Panc1 (cell line): ENCODE measurements around the gene SLC5A6.

ENCODE experiments used
- CTCF ChIP-seq: fragments of 450-650 bp; IDR thresholded peaks from 2 replicates; pipeline ENCODE4 v1.5.1; 2017; ENCODE audit warnings: mild to moderate bottlenecking
- POLR2AphosphoS5 ChIP-seq: IDR thresholded peaks from 2 replicates; pipeline ENCODE4 v1.6.1; 2012; ENCODE audit warnings: mild to moderate bottlenecking, low read depth, low read length, moderate library complexity
- REST ChIP-seq, 2 experiments: IDR thresholded peaks; 2 replicates each; pipeline ENCODE4 v1.6.1; 2011 to 2012; ENCODE audit warnings: low read depth in 2 of 2, control low read depth in 1 of 2, low read length in 1 of 2, mild to moderate bottlenecking in 1 of 2, moderate library complexity in 1 of 2; ENCODE audit not compliant: insufficient read depth in 1 of 2
- SIN3A ChIP-seq: IDR thresholded peaks from 2 replicates; pipeline ENCODE4 v1.6.1; 2012; ENCODE audit warnings: low read depth, mild to moderate bottlenecking, low read length, moderate library complexity, borderline replicate concordance; ENCODE audit not compliant: insufficient read depth
- TCF7L2 ChIP-seq: IDR thresholded peaks from 2 replicates; pipeline ENCODE4 v1.6.1; 2011; ENCODE audit warnings: mild to moderate bottlenecking, low read depth, low read length, inconsistent platforms

GRCh38 chr2:27184115-27184514, 28.0 kb downstream of the SLC5A6 start:
- no peak for TF ChIP-seq CTCF
- TF ChIP-seq POLR2AphosphoS5: no peak
- TF ChIP-seq REST (IDR thresholded peaks at IDR 0.05; ENCODE audit: insufficient read depth in 1 of 2, low read depth in 2 of 2, low read length in 1 of 2): no peak
- TF ChIP-seq TCF7L2: no peak
- TF ChIP-seq SIN3A: no peak
